ENCODE data around the gene DDAH1.

DNA sequence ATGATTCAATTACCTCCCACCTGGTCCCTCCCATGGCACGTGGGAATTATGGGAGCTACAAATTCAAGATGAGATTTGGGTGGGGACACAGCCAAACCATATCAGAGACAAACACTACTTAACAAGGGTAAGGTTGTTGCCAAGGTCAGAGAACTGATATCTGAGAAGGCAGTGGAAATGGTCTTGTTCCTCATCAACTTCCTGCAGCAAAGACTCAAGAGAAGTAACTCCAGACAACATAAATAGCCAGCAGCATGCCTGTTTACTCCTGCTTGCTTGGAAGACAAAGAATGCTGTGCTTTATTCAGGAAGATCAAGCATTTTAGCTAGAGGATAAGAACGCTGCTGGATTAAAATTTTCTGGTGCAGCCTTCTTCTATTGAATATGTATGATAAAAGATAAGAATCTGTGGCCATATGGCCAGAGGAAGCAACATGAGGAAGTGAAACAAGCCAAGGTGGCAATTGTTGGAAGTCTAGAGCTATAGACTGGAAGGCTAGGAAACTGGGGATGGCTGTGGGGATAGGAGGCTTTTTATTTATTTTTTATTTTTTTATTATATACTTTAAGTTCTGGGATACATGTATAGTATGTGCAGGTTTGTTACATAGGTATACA is 36.4 kb downstream of the DDAH1 start:
- TF ChIP-seq, protein P1, sequence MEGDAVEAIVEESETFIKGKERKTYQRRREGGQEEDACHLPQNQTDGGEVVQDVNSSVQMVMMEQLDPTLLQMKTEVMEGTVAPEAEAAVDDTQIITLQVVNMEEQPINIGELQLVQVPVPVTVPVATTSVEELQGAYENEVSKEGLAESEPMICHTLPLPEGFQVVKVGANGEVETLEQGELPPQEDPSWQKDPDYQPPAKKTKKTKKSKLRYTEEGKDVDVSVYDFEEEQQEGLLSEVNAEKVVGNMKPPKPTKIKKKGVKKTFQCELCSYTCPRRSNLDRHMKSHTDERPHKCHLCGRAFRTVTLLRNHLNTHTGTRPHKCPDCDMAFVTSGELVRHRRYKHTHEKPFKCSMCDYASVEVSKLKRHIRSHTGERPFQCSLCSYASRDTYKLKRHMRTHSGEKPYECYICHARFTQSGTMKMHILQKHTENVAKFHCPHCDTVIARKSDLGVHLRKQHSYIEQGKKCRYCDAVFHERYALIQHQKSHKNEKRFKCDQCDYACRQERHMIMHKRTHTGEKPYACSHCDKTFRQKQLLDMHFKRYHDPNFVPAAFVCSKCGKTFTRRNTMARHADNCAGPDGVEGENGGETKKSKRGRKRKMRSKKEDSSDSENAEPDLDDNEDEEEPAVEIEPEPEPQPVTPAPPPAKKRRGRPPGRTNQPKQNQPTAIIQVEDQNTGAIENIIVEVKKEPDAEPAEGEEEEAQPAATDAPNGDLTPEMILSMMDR (conservative IDR thresholded peaks at IDR 0.05; ENCODE audit: low read depth, low read length) = no peak
- no peak for TF ChIP-seq MAZ (IDR thresholded peaks at IDR 0.05; ENCODE audit: borderline replicate concordance, low read depth, low read length)
